ENCODE data around the gene TTC27. TPM values are rescaled to one million over a fixed set of nuclear protein-coding genes. Genes with fewer than 3 reads are reported as not detected.

TTC27 gene
- total and polyA plus RNA-seq, 10 of the 15 experiments (the other 5 are each of a cell fraction or from before 2014, with no cell fraction given) = 20.4 to 34.9 (median 26.0) TPM

GRCh38 chr2:32849456-32850194, 221.8 kb downstream of the TTC27 start (continued):
- TF ChIP-seq ELK1 (IDR thresholded peaks at IDR 0.05; ENCODE audit: low read depth, low read length) = no peak
- TF ChIP-seq ATF7 (IDR thresholded peaks at IDR 0.05; ENCODE audit: low read depth) = no peak

DNA sequence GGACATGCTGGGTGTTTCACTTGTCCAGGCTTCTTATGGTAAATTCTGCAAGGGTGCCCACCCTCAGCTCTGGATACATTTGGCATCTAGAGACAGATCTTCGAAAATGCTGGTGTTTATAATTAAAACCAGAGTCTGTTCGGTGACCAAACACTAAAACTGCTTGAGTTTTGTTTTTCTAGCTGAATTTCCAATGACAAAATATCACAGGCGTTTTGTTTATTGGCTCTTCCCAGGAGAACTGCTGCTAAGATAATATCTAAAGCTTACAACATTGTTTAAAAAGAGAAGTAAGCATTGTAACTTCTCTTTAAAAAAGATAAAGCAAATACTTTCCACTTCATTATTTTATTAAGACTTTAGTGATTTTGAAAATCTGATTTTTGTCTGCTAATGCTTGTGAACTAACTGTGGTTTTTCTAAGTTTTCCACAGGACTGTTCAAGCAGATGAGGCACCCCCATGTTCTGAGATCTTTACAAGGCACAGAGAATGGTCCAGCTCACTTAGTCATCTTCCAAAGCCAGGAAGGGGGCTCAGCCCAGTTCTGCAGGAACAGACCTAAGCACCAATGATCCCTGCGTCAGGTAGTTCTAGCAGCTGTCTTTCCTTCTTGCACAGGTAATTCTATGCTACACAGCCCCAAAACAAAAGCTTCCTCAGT, 224.1 kb downstream of the TTC27 start:
- POLR2A ChIA-PET = no interaction called here
- CTCF ChIA-PET = no interaction called here
- WGBS (ENCODE audit: insufficient coverage, insufficient replicate concordance, low lambda C conversion rate, missing lambda C conversion rate) = 28% methylated on average over 4 of the region's 4 CpGs
- Histone ChIP-seq H3K4me1 (ENCODE audit: control insufficient read depth, insufficient read depth, low read length) (no peaks in the 10 kb centered on the region), H2AFZ (ENCODE audit: control insufficient read depth, low read depth, low read length) (no peak overlapping the region), H4K20me1 (ENCODE audit: control insufficient read depth, insufficient read depth) (no peaks in the 10 kb centered on the region), H3K27ac (ENCODE audit: control insufficient read depth, insufficient read depth) (no peak overlapping the region), H3K27me3 (replicated peaks in 1 of 2; ENCODE audit: control insufficient read depth in 2 of 2, insufficient read depth in 2 of 2, low read length in 1 of 2) (peaks cover 0 to 2% of the 10 kb centered on the region in 2 experiments; a peak in 2 of 4 replicates), H3K9ac (ENCODE audit: control insufficient read depth, insufficient read depth, low read length) (no peak overlapping the region), H3K4me3 (no peak overlapping the region), H3K4me2 (ENCODE audit: control insufficient read depth, insufficient read depth) (no peak overlapping the region), H3K79me2 (ENCODE audit: control insufficient read depth, insufficient read depth, low read length) (no peaks in the 10 kb centered on the region), H3K36me3 (ENCODE audit: control insufficient read depth in 2 of 2, insufficient read depth in 2 of 2, low read length in 1 of 2) (no peaks in the 10 kb centered on the region), H3K9me3 (replicated peaks; ENCODE audit: control insufficient read depth, insufficient read depth, low read length) (no peaks in the 10 kb centered on the region)
- DNase-seq (ENCODE audit: low read depth, low spot score) (no peak), ATAC-seq (no peak), FAIRE-seq (no peak)
- intact Hi-C loops (cut with micrococcal nuclease; ENCODE audit: unreplicated experiment) (no loop called here), in situ Hi-C loops (cut with MboI) (no loop called here)
- BruUV-seq (replicated peaks) = no TSS peak
- SMC1A ChIA-PET (ENCODE audit: uncharacterized antibody, unreplicated experiment) = interaction anchor here (0.6 to 1.0 kb wide), 2 partner anchors 9 to 293 kb away, joined by 3 to 4 read pairs; no protein-coding TSS in a partner anchor
- RAD21 ChIA-PET (ENCODE audit: unreplicated experiment) = no interaction called here
- TF ChIP-seq MEF2B (IDR thresholded peaks at IDR 0.05; ENCODE audit: partially characterized antibody, poor library complexity, severe bottlenecking) = no peak
- no peak for TF ChIP-seq ZNF622 (IDR thresholded peaks at IDR 0.05)
- no peak for TF ChIP-seq TARDBP (IDR thresholded peaks at IDR 0.05; ENCODE audit: borderline replicate concordance)
- TF ChIP-seq KLF5 (IDR thresholded peaks at IDR 0.05; ENCODE audit: partially characterized antibody) = no peak
- no peak for TF ChIP-seq CHD1 (IDR thresholded peaks at IDR 0.05; ENCODE audit: low read depth, low read length)
- no peak for TF ChIP-seq TCF3 (IDR thresholded peaks at IDR 0.05; ENCODE audit: borderline replicate concordance, insufficient read depth, low read depth, low read length)
- TF ChIP-seq, protein P1, sequence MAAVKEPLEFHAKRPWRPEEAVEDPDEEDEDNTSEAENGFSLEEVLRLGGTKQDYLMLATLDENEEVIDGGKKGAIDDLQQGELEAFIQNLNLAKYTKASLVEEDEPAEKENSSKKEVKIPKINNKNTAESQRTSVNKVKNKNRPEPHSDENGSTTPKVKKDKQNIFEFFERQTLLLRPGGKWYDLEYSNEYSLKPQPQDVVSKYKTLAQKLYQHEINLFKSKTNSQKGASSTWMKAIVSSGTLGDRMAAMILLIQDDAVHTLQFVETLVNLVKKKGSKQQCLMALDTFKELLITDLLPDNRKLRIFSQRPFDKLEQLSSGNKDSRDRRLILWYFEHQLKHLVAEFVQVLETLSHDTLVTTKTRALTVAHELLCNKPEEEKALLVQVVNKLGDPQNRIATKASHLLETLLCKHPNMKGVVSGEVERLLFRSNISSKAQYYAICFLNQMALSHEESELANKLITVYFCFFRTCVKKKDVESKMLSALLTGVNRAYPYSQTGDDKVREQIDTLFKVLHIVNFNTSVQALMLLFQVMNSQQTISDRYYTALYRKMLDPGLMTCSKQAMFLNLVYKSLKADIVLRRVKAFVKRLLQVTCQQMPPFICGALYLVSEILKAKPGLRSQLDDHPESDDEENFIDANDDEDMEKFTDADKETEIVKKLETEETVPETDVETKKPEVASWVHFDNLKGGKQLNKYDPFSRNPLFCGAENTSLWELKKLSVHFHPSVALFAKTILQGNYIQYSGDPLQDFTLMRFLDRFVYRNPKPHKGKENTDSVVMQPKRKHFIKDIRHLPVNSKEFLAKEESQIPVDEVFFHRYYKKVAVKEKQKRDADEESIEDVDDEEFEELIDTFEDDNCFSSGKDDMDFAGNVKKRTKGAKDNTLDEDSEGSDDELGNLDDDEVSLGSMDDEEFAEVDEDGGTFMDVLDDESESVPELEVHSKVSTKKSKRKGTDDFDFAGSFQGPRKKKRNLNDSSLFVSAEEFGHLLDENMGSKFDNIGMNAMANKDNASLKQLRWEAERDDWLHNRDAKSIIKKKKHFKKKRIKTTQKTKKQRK (IDR thresholded peaks at IDR 0.05; ENCODE audit: low read depth, low read length) = no peak
- TF ChIP-seq, protein P2, sequence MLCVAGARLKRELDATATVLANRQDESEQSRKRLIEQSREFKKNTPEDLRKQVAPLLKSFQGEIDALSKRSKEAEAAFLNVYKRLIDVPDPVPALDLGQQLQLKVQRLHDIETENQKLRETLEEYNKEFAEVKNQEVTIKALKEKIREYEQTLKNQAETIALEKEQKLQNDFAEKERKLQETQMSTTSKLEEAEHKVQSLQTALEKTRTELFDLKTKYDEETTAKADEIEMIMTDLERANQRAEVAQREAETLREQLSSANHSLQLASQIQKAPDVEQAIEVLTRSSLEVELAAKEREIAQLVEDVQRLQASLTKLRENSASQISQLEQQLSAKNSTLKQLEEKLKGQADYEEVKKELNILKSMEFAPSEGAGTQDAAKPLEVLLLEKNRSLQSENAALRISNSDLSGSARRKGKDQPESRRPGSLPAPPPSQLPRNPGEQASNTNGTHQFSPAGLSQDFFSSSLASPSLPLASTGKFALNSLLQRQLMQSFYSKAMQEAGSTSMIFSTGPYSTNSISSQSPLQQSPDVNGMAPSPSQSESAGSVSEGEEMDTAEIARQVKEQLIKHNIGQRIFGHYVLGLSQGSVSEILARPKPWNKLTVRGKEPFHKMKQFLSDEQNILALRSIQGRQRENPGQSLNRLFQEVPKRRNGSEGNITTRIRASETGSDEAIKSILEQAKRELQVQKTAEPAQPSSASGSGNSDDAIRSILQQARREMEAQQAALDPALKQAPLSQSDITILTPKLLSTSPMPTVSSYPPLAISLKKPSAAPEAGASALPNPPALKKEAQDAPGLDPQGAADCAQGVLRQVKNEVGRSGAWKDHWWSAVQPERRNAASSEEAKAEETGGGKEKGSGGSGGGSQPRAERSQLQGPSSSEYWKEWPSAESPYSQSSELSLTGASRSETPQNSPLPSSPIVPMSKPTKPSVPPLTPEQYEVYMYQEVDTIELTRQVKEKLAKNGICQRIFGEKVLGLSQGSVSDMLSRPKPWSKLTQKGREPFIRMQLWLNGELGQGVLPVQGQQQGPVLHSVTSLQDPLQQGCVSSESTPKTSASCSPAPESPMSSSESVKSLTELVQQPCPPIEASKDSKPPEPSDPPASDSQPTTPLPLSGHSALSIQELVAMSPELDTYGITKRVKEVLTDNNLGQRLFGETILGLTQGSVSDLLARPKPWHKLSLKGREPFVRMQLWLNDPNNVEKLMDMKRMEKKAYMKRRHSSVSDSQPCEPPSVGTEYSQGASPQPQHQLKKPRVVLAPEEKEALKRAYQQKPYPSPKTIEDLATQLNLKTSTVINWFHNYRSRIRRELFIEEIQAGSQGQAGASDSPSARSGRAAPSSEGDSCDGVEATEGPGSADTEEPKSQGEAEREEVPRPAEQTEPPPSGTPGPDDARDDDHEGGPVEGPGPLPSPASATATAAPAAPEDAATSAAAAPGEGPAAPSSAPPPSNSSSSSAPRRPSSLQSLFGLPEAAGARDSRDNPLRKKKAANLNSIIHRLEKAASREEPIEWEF (IDR thresholded peaks at IDR 0.05; ENCODE audit: insufficient replicate concordance, low read depth, low read length) = no peak
- no peak for TF ChIP-seq GABPA (IDR thresholded peaks at IDR 0.05; ENCODE audit: low read depth)
- TF ChIP-seq DPF2 (IDR thresholded peaks at IDR 0.05) = no peak
